Progenitor cell of endocrine pancreas (in vitro differentiated cells): ENCODE data around the gene ILDR1. TPM values are rescaled to one million over a fixed set of nuclear protein-coding genes. Genes with fewer than 3 reads are reported as not detected.

Experiments
- DNase-seq: peaks from one replicate; pipeline ENCODE4 v3.0.0; 2021; ENCODE audit warnings: low spot score; ENCODE audit not compliant: unreplicated experiment
- H3K27ac Mint-ChIP-seq: 2 replicates; pipeline ENCODE4 v1.8.0; 2021; ENCODE audit warnings: mild to moderate bottlenecking, moderate library complexity, mixed read lengths
- H3K27me3 Mint-ChIP-seq: 2 replicates; pipeline ENCODE4 v1.8.0; 2021; ENCODE audit warnings: mixed read lengths
- H3K36me3 Mint-ChIP-seq: 2 replicates; pipeline ENCODE4 v1.8.0; 2022; ENCODE audit warnings: mixed read lengths; ENCODE audit not compliant: insufficient read depth
- H3K4me1 Mint-ChIP-seq: 2 replicates; pipeline ENCODE4 v1.8.0; 2021; ENCODE audit warnings: low read depth, mixed read lengths
- H3K4me3 Mint-ChIP-seq: 2 replicates; pipeline ENCODE4 v1.8.0; 2021; ENCODE audit warnings: low read depth, mild to moderate bottlenecking, moderate library complexity, mixed read lengths
- H3K9me3 Mint-ChIP-seq: 2 replicates; pipeline ENCODE4 v1.8.0; 2021; ENCODE audit warnings: low read depth, mixed read lengths
- CTCF ChIP-seq: fragments of 200-600 bp; sonication (generic); IDR thresholded peaks from one replicate; pipeline ENCODE4 v1.5.0; 2021; ENCODE audit warnings: antibody characterized with exemption, mild to moderate bottlenecking; ENCODE audit not compliant: unreplicated experiment
- total RNA-seq: library from RNA; stranded (reverse); gene quantifications from 2 replicates; pipeline ENCODE4 v1.2.1, GENCODE V29; 2021

Gene ILDR1
- total RNA-seq, 1 donor from 2014 or later = 5.0 TPM

GRCh38 chr3:121988146-121988545 lies 33.9 kb downstream of the ILDR1 start:
- H3K4me3 Mint-ChIP-seq = no peak overlapping the region

GRCh38 chr3:121985846-121986245 lies 36.2 kb downstream of the ILDR1 start:
- Mint-ChIP-seq H3K27me3 (peaks cover 6% of the 10 kb centered on the region), H3K4me3 (no peak overlapping the region), H3K27ac (no peak overlapping the region), H3K36me3 (peaks cover 16% of the 10 kb centered on the region), H3K9me3 (peaks cover 20% of the 10 kb centered on the region), H3K4me1 (peaks cover 5% of the 10 kb centered on the region)
- no peak for TF ChIP-seq CTCF
- no peak for DNase-seq

More at GRCh38 chr3:121988146-121988545, 33.9 kb downstream of the ILDR1 start:
- peaks cover 6% of the 10 kb centered on the region for H3K27me3 Mint-ChIP-seq
- TF ChIP-seq CTCF = no peak
- DNase-seq = no peak
- peaks cover 20% of the 10 kb centered on the region for H3K9me3 Mint-ChIP-seq
- peaks cover 13% of the 10 kb centered on the region for H3K36me3 Mint-ChIP-seq
- no peak overlapping the region for H3K27ac Mint-ChIP-seq
- H3K4me1 Mint-ChIP-seq = peaks cover 5% of the 10 kb centered on the region

- Mint-ChIP-seq H3K27me3 (no peaks in the 10 kb centered on the region), H3K36me3 (peaks cover 13% of the 10 kb centered on the region)
These were observed 40.6 kb downstream of the ILDR1 start for GRCh38 chr3:121981473-121981872.

GRCh38 chr3:121980450-121980796 lies 41.6 kb downstream of the ILDR1 start:
- H3K27me3 Mint-ChIP-seq = no peaks in the 10 kb centered on the region
- H3K27ac Mint-ChIP-seq = no peak overlapping the region
- H3K4me3 Mint-ChIP-seq = no peak overlapping the region
- no peak for TF ChIP-seq CTCF
- DNase-seq = no peak
- peaks cover 13% of the 10 kb centered on the region for H3K36me3 Mint-ChIP-seq
- H3K9me3 Mint-ChIP-seq = peaks cover 39% of the 10 kb centered on the region
- H3K4me1 Mint-ChIP-seq = peaks cover 5% of the 10 kb centered on the region

More at GRCh38 chr3:121981473-121981872, 40.6 kb downstream of the ILDR1 start:
- no peak for TF ChIP-seq CTCF
- Mint-ChIP-seq H3K4me1 (peaks cover 2% of the 10 kb centered on the region), H3K27ac (no peak overlapping the region), H3K4me3 (no peak overlapping the region), H3K9me3 (peaks cover 34% of the 10 kb centered on the region)
- DNase-seq = no peak

- H3K27ac Mint-ChIP-seq = no peak overlapping the region
- H3K4me1 Mint-ChIP-seq = peaks cover 5% of the 10 kb centered on the region
- H3K27me3 Mint-ChIP-seq = no peaks in the 10 kb centered on the region
- no peak for DNase-seq
- H3K4me3 Mint-ChIP-seq = no peak overlapping the region
- no peak for TF ChIP-seq CTCF
- H3K9me3 Mint-ChIP-seq = peaks cover 38% of the 10 kb centered on the region
- peaks cover 11% of the 10 kb centered on the region for H3K36me3 Mint-ChIP-seq
These were observed 42.2 kb downstream of the ILDR1 start for GRCh38 chr3:121979734-121980449.
